SK-N-MC (cell line): ENCODE measurements around the gene MTO1.
"Not testable (repeated sequence)": the region's sequence is repeated elsewhere in the genome, so short reads cannot be mapped to it uniquely, and the experiment has no call there.

Source experiments
- DNase-seq: peaks from one replicate; pipeline ENCODE4 v3.0.0-alpha.2; 2011; ENCODE audit warnings: low read depth, low spot score
- H3K27ac ChIP-seq: fragments of 200-600 bp; sonication (generic); 2 replicates; pipeline ENCODE4 v1.5.1; 2016; ENCODE audit warnings: mixed run types
- H3K36me3 ChIP-seq: fragments of 200-600 bp; sonication (generic); 2 replicates; pipeline ENCODE4 v1.6.1; 2017; ENCODE audit warnings: antibody characterized with exemption, low read length, mixed read lengths; ENCODE audit not compliant: insufficient read depth
- H3K4me3 ChIP-seq: fragments of 200-600 bp; sonication (generic); 2 replicates; pipeline ENCODE4 v1.5.1; 2016
- H3K9ac ChIP-seq: fragments of 200-600 bp; sonication (generic); 2 replicates; pipeline ENCODE4 v1.8.0; 2017; ENCODE audit warnings: mixed run types, mixed read lengths; ENCODE audit not compliant: insufficient read length
- H3K9me3 ChIP-seq: fragments of 200-600 bp; sonication (generic); 2 replicates; pipeline ENCODE4 v1.6.1; 2017; ENCODE audit warnings: low read depth, mild to moderate bottlenecking, antibody characterized with exemption, low read length, moderate library complexity, mixed read lengths
- EZH2 ChIP-seq: fragments of 200-600 bp; sonication (generic); IDR thresholded peaks from one replicate; pipeline ENCODE4 v1.6.1; 2017; ENCODE audit warnings: antibody characterized with exemption
- FOXP2 ChIP-seq: optimal IDR thresholded peaks from 2 replicates; pipeline ENCODE3; 2011; ENCODE audit warnings: mild to moderate bottlenecking, moderate library complexity; ENCODE audit not compliant: insufficient read depth; ENCODE audit errors: extremely low read length, control extremely low read depth
- POLR2AphosphoS5 ChIP-seq: IDR thresholded peaks from 2 replicates; pipeline ENCODE4 v1.6.1; 2012; ENCODE audit warnings: mild to moderate bottlenecking, low read depth, low read length, borderline replicate concordance

The MTO1 gene

DNA sequence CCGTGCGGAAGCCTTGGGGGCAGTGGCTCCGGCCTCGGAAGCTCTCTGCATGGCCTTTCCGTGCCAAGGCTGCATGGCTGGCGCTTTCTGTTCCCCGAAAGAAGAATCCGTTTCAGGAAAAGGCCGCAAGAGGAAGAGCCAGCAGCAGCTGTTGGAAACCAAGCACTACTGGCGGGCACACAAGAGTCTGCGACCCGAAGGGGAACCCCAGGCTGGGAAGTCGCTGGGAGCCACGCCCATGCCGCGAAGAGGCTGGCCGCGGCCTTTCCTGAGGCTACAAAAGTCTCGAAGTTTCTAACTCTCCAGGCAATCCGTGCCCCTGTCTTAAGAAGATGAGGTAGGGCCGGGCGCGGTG is 9.5 kb upstream of the MTO1 start, which contains the start of gene CGAS:
Gene CGAS, minus strand, starts transcription at position 191 of the 355 bp plus-strand sequence. Its CDS starts 116 bp downstream, at position 75.
- H3K9ac ChIP-seq, result no peak within 1 kb of the TSS
- H3K4me3 ChIP-seq, result no peak within 1 kb of the TSS
- H3K27ac ChIP-seq, result no peak within 1 kb of the TSS
- H3K9me3 ChIP-seq, result no peaks in the 10 kb centered on the region
- H3K36me3 ChIP-seq, result no peaks in the 10 kb centered on the region
- no peak for DNase-seq
- TF ChIP-seq POLR2AphosphoS5, result no peak
- no peak for TF ChIP-seq FOXP2
- no peak for TF ChIP-seq EZH2

DNA sequence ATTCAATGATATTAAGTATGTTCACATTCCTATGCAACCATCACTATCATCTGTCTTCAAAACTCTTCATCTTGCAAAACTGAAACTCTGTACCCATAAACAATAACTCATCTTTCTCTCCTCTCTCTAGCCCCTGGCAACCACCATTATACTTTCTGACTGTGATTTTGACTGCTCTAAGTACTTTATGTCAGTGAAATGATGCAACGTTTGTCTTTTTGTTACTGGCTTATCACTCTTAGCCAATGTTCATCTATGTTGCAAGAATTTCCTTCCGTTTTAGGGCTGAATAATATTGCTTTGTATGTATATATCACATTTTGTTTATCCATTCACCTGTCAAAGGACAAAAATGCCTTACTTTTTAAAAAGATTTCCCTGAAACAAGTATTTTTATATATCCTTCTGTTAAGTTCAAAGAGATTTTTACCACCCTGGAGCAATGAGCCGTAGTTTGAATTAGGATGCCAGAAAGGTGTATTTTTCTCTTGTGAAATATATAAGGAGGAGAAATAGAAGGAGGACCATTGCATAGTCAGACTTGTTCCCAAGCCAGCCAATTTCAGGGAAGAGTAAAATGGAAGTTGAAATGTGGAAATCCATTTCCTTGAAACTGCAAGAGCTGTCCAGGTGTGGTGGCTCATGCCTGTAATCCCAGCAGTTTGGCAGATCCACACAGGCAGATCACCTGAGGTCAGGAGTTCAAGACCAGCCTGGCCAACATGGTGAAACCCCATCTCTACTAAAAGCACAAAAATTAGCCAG is 5.5 kb upstream of the MTO1 start:
- H3K36me3 ChIP-seq, result no peaks in the 10 kb centered on the region
- H3K9ac ChIP-seq, result no peak overlapping the region
- DNase-seq, result peak; percentile 26
- H3K4me3 ChIP-seq, result no peak overlapping the region
- no peaks in the 10 kb centered on the region for H3K9me3 ChIP-seq
- H3K27ac ChIP-seq, result no peak overlapping the region
- TF ChIP-seq POLR2AphosphoS5 (no peak), FOXP2 (no peak), EZH2 (no peak)

DNA sequence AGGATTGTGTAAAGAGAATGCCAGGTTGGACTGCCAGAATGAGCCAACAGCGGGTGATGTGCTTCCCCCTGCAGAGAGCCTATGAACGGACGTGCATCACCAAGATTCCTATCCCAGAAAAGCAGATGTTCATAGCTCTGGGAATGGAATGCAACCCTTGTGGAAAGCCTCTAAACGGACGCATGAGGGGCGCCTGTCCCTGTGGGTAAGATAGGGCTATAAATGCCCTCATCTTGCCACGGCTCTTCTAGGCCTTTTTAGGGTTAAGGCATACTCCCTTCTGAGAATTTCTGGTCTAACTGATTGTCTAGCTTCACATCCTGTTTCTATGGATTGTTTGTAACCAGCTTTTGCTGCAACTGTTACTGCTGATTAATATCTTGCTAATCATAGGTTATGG is 2.1 kb upstream of the MTO1 start:
- H3K9ac ChIP-seq, H3K36me3 ChIP-seq, H3K9me3 ChIP-seq, H3K27ac ChIP-seq, DNase-seq, H3K4me3 ChIP-seq: not testable (repeated sequence)

DNA sequence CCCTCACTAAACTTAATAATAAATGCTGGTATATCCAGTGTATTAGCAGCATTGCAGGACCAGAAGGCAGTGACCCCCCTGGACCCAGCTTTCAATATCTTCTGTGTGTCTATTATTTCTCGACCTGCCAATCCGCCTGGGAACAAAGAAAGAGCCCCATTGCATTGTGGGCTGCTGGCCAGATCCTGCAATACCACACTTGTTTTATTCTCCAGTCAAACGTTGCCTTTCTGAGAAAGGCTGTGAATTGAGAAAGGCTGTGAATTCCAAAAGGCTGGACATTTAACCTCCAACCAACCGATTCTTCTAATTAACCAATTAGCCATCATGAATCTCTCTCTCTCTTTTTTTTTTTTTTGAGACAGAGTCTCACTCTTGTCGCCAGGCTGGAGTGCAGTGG is 1.5 kb upstream of the MTO1 start:
- DNase-seq, result no peak
- no peak overlapping the region for H3K9ac ChIP-seq
- no peaks in the 10 kb centered on the region for H3K9me3 ChIP-seq
- H3K4me3 ChIP-seq, result no peak overlapping the region
- no peak for TF ChIP-seq POLR2AphosphoS5
- TF ChIP-seq FOXP2, result no peak
- no peak for TF ChIP-seq EZH2
- H3K36me3 ChIP-seq, result peaks cover 10% of the 10 kb centered on the region
- no peak overlapping the region for H3K27ac ChIP-seq

DNA sequence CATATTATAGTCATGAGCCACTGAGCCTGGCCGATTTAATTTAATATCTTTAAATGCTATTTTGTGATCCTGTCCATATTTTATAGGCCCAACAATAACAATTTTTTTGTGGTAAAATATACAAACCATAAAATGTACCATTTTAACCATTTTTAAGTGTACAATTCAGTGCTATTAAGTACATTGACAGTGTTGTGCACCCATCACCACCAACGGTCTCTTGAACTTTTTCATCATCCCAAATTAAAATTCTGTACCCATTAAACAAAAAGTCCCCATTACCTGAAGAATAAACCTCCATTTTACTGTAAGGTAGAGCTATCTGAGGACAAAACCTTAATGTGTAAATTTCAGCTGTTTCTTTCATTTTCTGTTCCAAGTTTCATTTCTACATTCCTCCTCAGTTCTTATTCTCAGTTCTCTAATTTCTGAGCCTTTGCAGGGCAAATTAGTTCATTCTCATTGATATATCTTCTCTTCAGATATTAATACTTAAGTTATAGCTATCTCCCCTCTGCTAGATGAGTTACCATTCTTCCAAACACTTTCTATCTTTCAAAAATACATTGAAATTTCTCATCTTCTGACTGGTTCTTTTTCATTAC is 10.3 kb downstream of the MTO1 start:
- no peak overlapping the region for H3K9ac ChIP-seq
- peaks cover 75% of the 10 kb centered on the region for H3K36me3 ChIP-seq
- no peak overlapping the region for H3K4me3 ChIP-seq
- no peaks in the 10 kb centered on the region for H3K9me3 ChIP-seq
- no peak overlapping the region for H3K27ac ChIP-seq
- DNase-seq, result no peak
- TF ChIP-seq POLR2AphosphoS5, result no peak
- TF ChIP-seq FOXP2, result no peak
- TF ChIP-seq EZH2, result no peak

DNA sequence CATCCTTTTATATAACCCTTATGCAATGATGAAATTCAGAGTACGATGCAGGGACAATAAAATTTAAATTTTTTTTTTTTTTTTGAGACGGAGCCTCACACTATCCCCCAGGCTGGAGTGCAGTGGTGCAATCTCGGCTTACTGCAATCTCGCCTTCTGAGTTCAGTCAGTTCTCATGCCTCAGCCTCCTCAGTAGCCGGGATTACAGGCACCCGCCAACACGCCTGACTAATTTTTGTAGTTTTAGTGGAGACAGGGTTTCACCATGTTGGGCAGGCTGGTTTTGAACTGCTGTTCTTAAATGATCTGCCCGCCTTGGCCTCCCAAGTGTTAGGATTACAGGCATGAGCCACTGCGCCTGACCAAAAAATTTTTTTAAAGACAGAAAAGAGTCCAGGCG is 15.2 kb downstream of the MTO1 start:
- no peak for TF ChIP-seq FOXP2
- TF ChIP-seq POLR2AphosphoS5, result no peak
- no peak for TF ChIP-seq EZH2
- H3K9me3 ChIP-seq, result no peaks in the 10 kb centered on the region
- no peak overlapping the region for H3K4me3 ChIP-seq
- H3K36me3 ChIP-seq, result peaks cover 86% of the 10 kb centered on the region
- no peak overlapping the region for H3K9ac ChIP-seq
- no peak for DNase-seq
- H3K27ac ChIP-seq, result no peak overlapping the region

DNA sequence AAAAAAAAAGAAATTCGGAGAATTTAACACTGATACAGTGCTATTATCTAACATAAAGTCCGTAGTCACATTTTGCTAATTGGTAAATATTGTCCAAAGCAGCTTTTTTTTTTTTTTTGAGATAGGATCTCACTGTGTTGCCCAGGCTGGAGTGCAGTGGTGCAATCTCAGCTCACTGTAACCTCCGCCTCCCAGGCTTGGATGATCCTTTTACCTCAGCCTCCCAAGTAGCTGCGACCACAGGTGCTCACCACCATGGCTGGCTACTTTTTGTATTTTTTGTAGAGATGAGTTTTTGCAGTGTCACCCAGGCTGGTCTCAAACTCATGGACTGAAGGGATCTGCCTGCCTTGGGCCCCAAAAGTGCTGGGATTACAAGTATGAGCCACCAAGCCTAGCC is 15.9 kb downstream of the MTO1 start:
- no peak for TF ChIP-seq EZH2
- TF ChIP-seq POLR2AphosphoS5, result no peak
- no peak for TF ChIP-seq FOXP2
- no peak overlapping the region for H3K27ac ChIP-seq
- no peak for DNase-seq
- peaks cover 86% of the 10 kb centered on the region for H3K36me3 ChIP-seq
- no peak overlapping the region for H3K4me3 ChIP-seq
- H3K9ac ChIP-seq, result no peak overlapping the region
- H3K9me3 ChIP-seq, result no peaks in the 10 kb centered on the region

DNA sequence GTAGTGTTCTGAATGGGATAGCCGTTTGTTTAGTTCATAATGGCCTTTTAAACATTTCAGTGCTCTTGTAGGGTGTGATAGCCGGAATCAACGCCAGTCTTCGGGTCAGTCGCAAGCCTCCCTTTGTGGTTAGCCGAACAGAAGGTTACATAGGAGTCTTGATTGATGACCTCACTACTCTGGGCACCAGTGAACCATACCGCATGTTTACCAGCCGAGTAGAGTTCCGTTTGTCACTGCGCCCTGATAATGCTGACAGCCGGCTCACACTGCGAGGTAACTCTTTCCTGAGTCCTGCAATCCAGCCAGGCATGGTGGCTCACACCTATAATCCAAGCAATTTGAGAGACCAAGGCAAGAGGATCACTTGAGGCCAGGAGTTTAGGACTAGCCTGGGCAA is 20.4 kb downstream of the MTO1 start:
- Histone ChIP-seq H3K27ac (no peak overlapping the region), H3K36me3 (peaks cover 80% of the 10 kb centered on the region), H3K9me3 (no peaks in the 10 kb centered on the region), H3K4me3 (no peak overlapping the region), H3K9ac (no peak overlapping the region)
- TF ChIP-seq EZH2 (no peak), POLR2AphosphoS5 (no peak)
- DNase-seq, result no peak

DNA sequence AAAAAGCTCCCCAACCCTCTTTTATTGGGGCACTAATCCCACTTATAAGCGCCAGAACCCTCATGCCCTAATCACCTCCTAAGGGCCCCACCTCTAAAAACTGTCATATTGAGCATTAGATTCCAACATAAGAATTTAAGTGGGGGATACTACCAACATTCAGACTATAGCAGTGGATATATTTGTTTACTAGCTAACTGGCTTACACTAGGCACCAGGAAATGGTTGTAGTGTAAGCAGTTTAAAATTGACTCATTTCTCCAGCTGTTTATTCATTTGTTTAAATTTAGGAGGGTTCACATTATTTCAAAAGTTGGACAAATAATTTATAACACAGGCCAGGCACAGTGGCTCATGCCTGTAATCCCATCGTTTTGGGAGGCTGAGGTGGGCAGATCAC is 22.9 kb downstream of the MTO1 start:
- DNase-seq, result no peak
- H3K9me3 ChIP-seq, result no peaks in the 10 kb centered on the region
- H3K36me3 ChIP-seq, result peaks cover 83% of the 10 kb centered on the region
- no peak overlapping the region for H3K9ac ChIP-seq
- no peak overlapping the region for H3K27ac ChIP-seq
- no peak overlapping the region for H3K4me3 ChIP-seq
- TF ChIP-seq EZH2 (no peak), POLR2AphosphoS5 (no peak), FOXP2 (no peak)
